Activated T-cell treated with anti-CD3 and anti-CD28 coated beads, Interleukin-2, amount 50 U/mL, for 4 hours (primary cell): ENCODE measurements around the gene TMEM53. TPM values are rescaled to one million over a fixed set of nuclear protein-coding genes. Genes with fewer than 3 reads are reported as not detected.

Experiments
- ATAC-seq, 2 donors: fragments of 200-7000 bp; cut with Tn5 transposase; one replicate each; pipeline ENCODE4 v1.10.0; 2021
- DNase-seq: peaks from one replicate; pipeline ENCODE4 v3.0.0-alpha.2; 2020
- H3K27me3 Mint-ChIP-seq: one replicate; pipeline ENCODE4 v1.8.0; 2021; ENCODE audit warnings: low read depth, mixed read lengths
- H3K36me3 Mint-ChIP-seq: one replicate; pipeline ENCODE4 v1.8.0; 2022; ENCODE audit warnings: mixed read lengths; ENCODE audit not compliant: insufficient read depth
- H3K4me1 Mint-ChIP-seq: one replicate; pipeline ENCODE4 v1.8.0; 2021; ENCODE audit warnings: low read depth, mixed read lengths
- H3K4me3 Mint-ChIP-seq: one replicate; pipeline ENCODE4 v1.8.0; 2021; ENCODE audit warnings: mild to moderate bottlenecking, moderate library complexity, mixed read lengths
- H3K9me3 Mint-ChIP-seq: one replicate; pipeline ENCODE4 v1.8.0; 2021; ENCODE audit warnings: mixed read lengths
- total RNA-seq, 3 donors: library from RNA; stranded (reverse); gene quantifications; one replicate each; pipeline ENCODE4 v1.2.1, GENCODE V29; 2021

Gene TMEM53
- total RNA-seq, 3 donors from 2014 or later = 1.8 to 3.6 (median 2.2) TPM

GRCh38 chr1:44641126-44642102 is 32.9 kb downstream of the TMEM53 start:
- no peak for ATAC-seq
- Mint-ChIP-seq H3K9me3 (no peaks in the 10 kb centered on the region), H3K36me3 (peaks cover 37% of the 10 kb centered on the region), H3K27me3 (no peaks in the 10 kb centered on the region), H3K4me1 (no peaks in the 10 kb centered on the region), H3K4me3 (no peak overlapping the region)
- no peak for DNase-seq

GRCh38 chr1:44640200-44640853 is 34.0 kb downstream of the TMEM53 start:
- Mint-ChIP-seq H3K27me3 (no peaks in the 10 kb centered on the region), H3K9me3 (no peaks in the 10 kb centered on the region), H3K4me1 (peaks cover 3% of the 10 kb centered on the region), H3K4me3 (no peak overlapping the region), H3K36me3 (peaks cover 44% of the 10 kb centered on the region)
- no peak for ATAC-seq
- DNase-seq = no peak

- Mint-ChIP-seq H3K27me3 (no peaks in the 10 kb centered on the region), H3K4me3 (no peak overlapping the region), H3K4me1 (peaks cover 20% of the 10 kb centered on the region), H3K36me3 (peaks cover 44% of the 10 kb centered on the region), H3K9me3 (no peaks in the 10 kb centered on the region)
- DNase-seq = no peak
- ATAC-seq = no peak
Observed at GRCh38 chr1:44637702-44638411, 36.4 kb downstream of the TMEM53 start.

GRCh38 chr1:44636688-44637598 is 37.3 kb downstream of the TMEM53 start:
- Mint-ChIP-seq H3K4me1 (peaks cover 20% of the 10 kb centered on the region), H3K27me3 (no peaks in the 10 kb centered on the region), H3K36me3 (peaks cover 37% of the 10 kb centered on the region), H3K4me3 (no peak overlapping the region), H3K9me3 (no peaks in the 10 kb centered on the region)
- ATAC-seq = no peak
- DNase-seq = no peak

GRCh38 chr1:44636083-44636687 is 38.1 kb downstream of the TMEM53 start:
- no peaks in the 10 kb centered on the region for H3K27me3 Mint-ChIP-seq
- H3K36me3 Mint-ChIP-seq = peaks cover 36% of the 10 kb centered on the region
- peaks cover 23% of the 10 kb centered on the region for H3K4me1 Mint-ChIP-seq
- no peak overlapping the region for H3K4me3 Mint-ChIP-seq
- DNase-seq (no peak), ATAC-seq (no peak)
- H3K9me3 Mint-ChIP-seq = no peaks in the 10 kb centered on the region

- H3K4me1 Mint-ChIP-seq = peaks cover 31% of the 10 kb centered on the region
- no peaks in the 10 kb centered on the region for H3K27me3 Mint-ChIP-seq
- ATAC-seq (no peak), DNase-seq (no peak)
- H3K4me3 Mint-ChIP-seq = no peak overlapping the region
- peaks cover 36% of the 10 kb centered on the region for H3K36me3 Mint-ChIP-seq
- H3K9me3 Mint-ChIP-seq = no peaks in the 10 kb centered on the region
Observed at GRCh38 chr1:44635439-44635838, 38.8 kb downstream of the TMEM53 start.

GRCh38 chr1:44634606-44635189 is 39.6 kb downstream of the TMEM53 start:
- Mint-ChIP-seq H3K36me3 (peaks cover 36% of the 10 kb centered on the region), H3K4me3 (no peak overlapping the region), H3K27me3 (no peaks in the 10 kb centered on the region), H3K4me1 (peaks cover 32% of the 10 kb centered on the region), H3K9me3 (no peaks in the 10 kb centered on the region)
- DNase-seq (no peak), ATAC-seq (no peak)

- Mint-ChIP-seq H3K36me3 (peaks cover 29% of the 10 kb centered on the region), H3K27me3 (no peaks in the 10 kb centered on the region), H3K4me1 (peaks cover 32% of the 10 kb centered on the region), H3K9me3 (no peaks in the 10 kb centered on the region), H3K4me3 (peak overlapping the region; percentile 90)
- DNase-seq (no peak), ATAC-seq (no peak)
Observed at GRCh38 chr1:44632598-44632997, 41.7 kb downstream of the TMEM53 start.

- peak; percentile 89 for DNase-seq
- Mint-ChIP-seq H3K4me3 (peak overlapping the region; percentile 90), H3K4me1 (peaks cover 32% of the 10 kb centered on the region)
Observed at GRCh38 chr1:44631647-44632539, 42.4 kb downstream of the TMEM53 start.

GRCh38 chr1:44631333-44631646 is 43.0 kb downstream of the TMEM53 start:
- no peaks in the 10 kb centered on the region for H3K9me3 Mint-ChIP-seq
- peak overlapping the region; percentile 90 for H3K4me3 Mint-ChIP-seq
- H3K27me3 Mint-ChIP-seq = no peaks in the 10 kb centered on the region
- H3K4me1 Mint-ChIP-seq = peaks cover 32% of the 10 kb centered on the region
- DNase-seq (no peak), ATAC-seq (peak in 1 of 2 donors; percentile 14)
- peaks cover 19% of the 10 kb centered on the region for H3K36me3 Mint-ChIP-seq

More at GRCh38 chr1:44631647-44632539, 42.4 kb downstream of the TMEM53 start:
- peaks cover 23% of the 10 kb centered on the region for H3K36me3 Mint-ChIP-seq
- ATAC-seq = peak; percentile 82 to 85
- H3K27me3 Mint-ChIP-seq = no peaks in the 10 kb centered on the region
- H3K9me3 Mint-ChIP-seq = no peaks in the 10 kb centered on the region

- no peaks in the 10 kb centered on the region for H3K9me3 Mint-ChIP-seq
- H3K4me3 Mint-ChIP-seq = peak overlapping the region; percentile 90
- peaks cover 12% of the 10 kb centered on the region for H3K36me3 Mint-ChIP-seq
- no peak for DNase-seq
- H3K4me1 Mint-ChIP-seq = peaks cover 29% of the 10 kb centered on the region
- H3K27me3 Mint-ChIP-seq = no peaks in the 10 kb centered on the region
- no peak for ATAC-seq
Observed at GRCh38 chr1:44630116-44630515, 44.2 kb downstream of the TMEM53 start.

GRCh38 chr1:44628962-44629756 is 45.1 kb downstream of the TMEM53 start:
- Mint-ChIP-seq H3K27me3 (no peaks in the 10 kb centered on the region), H3K36me3 (peaks cover 6% of the 10 kb centered on the region), H3K9me3 (no peaks in the 10 kb centered on the region), H3K4me3 (no peak overlapping the region), H3K4me1 (peaks cover 25% of the 10 kb centered on the region)
- ATAC-seq (no peak), DNase-seq (no peak)
